Measurements from ENCODE around the gene SFI1.

DNA sequence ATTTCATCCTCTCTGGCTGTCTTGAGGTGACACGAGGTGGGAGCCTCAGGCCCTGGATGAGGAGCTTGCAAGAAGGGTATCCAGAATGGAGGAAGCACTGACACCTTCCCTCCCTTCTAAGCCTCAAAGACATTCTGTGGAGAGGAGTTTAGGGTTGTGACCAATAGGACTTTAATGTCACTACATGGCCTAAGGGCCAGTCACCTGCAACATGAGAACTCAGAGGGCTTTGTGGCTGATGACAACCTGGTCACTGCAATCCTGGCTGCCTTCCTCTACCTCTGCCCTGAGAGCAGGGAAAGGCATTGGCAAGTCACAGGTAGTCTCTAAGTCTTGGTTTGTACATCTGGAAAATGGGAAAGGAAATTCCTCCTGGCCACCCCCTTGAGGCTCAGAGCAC lies 132.0 kb downstream of the SFI1 start:
- TF ChIP-seq, protein P1, sequence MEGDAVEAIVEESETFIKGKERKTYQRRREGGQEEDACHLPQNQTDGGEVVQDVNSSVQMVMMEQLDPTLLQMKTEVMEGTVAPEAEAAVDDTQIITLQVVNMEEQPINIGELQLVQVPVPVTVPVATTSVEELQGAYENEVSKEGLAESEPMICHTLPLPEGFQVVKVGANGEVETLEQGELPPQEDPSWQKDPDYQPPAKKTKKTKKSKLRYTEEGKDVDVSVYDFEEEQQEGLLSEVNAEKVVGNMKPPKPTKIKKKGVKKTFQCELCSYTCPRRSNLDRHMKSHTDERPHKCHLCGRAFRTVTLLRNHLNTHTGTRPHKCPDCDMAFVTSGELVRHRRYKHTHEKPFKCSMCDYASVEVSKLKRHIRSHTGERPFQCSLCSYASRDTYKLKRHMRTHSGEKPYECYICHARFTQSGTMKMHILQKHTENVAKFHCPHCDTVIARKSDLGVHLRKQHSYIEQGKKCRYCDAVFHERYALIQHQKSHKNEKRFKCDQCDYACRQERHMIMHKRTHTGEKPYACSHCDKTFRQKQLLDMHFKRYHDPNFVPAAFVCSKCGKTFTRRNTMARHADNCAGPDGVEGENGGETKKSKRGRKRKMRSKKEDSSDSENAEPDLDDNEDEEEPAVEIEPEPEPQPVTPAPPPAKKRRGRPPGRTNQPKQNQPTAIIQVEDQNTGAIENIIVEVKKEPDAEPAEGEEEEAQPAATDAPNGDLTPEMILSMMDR (IDR thresholded peaks at IDR 0.05): no peak
- no peak for TF ChIP-seq POLR2A (IDR thresholded peaks at IDR 0.05; ENCODE audit: low read depth)
- no peak for TF ChIP-seq POLR2AphosphoS5 (IDR thresholded peaks at IDR 0.05)
